Activated CD4-positive, alpha-beta T cell treated with anti-CD3 and anti-CD28 coated beads, Interleukin-2, Interleukin-6, amounts not matched to agents 100 ng/mL and 50 ng/mL, durations not matched to agents 16 hours and 8 hours (primary cell): ENCODE measurements around the gene TALDO1.
"Not testable (repeated sequence)": the region's sequence is repeated elsewhere in the genome, so short reads cannot be mapped to it uniquely, and the experiment has no call there.

ENCODE experiments used
- DNase-seq: peaks from one replicate; pipeline ENCODE4 v3.0.0-alpha.2; 2020

Gene TALDO1

DNA sequence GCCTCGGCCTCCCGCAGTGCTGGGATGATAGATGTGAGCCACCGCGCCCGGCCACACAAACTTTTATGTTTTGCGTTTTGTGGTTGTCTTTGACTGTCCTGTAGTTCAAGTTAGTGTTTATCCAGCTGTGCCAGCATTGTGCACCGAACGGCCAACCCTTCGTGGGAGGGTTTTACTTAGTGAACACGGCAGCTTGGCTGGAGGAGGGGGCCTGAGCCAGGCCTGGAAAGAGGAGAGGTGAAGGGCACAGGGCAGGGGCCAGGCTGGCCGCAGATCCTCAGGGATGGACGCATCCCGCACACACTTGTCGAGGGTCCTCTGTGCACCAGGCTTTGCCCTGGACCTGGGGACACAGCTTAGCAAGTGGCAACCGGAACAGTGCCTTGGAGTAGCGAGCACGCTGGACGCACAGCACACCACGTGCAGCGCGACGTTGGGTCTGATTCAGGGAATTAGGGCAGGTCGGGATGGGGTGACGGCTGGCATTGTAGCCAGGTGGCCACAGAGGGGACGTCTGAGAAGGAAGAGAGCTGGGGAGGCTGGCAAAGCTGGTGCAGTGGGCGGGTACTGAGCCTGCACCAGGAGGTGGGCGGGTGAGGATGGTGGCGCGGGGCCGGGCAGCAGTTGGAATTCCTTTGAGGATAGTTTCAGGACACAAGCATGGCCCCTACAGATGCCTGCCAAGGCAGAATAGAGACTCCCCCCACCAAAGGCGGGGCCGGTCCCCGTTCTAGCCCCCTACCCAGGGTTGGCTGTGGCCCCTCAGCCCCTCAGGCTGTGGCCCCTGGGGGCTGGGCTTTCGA is 27.8 kb upstream of the TALDO1 start:
- DNase-seq: no peak

GRCh38 chr11:720017-720641 is 27.1 kb upstream of the TALDO1 start:
- no peak for DNase-seq

DNA sequence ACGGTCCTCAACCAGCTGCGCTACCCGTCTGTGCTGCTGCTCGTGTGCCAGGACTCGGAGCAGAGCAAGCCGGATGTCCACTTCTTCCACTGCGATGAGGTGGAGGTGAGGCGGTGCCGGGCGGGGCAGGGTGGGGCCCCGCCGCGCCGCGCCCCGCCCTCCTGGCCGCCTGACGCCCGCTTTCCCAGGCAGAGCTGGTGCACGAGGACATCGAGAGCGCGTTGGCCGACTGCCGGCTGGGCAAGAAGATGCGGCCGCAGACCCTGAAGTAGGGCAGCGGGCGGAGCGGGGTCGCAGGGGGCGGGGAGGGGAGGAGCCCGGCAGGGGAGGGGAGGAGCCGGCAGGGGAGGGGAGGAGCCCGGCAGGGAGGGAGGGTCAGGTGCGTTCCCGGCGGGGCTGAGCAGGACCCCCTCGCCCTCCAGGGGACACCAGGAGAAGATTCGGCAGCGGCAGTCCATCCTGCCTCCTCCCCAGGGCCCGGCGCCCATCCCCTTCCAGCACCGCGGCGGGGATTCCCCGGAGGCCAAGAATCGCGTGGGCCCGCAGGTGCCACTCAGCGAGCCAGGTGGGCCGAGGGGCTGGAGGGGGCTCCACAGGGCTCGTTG is 26.5 kb upstream of the TALDO1 start:
- DNase-seq: no peak

GRCh38 chr11:721247-721740 is 26.0 kb upstream of the TALDO1 start:
- DNase-seq: no peak

GRCh38 chr11:721741-722345 is 25.4 kb upstream of the TALDO1 start:
- peak; percentile 44 for DNase-seq

DNA sequence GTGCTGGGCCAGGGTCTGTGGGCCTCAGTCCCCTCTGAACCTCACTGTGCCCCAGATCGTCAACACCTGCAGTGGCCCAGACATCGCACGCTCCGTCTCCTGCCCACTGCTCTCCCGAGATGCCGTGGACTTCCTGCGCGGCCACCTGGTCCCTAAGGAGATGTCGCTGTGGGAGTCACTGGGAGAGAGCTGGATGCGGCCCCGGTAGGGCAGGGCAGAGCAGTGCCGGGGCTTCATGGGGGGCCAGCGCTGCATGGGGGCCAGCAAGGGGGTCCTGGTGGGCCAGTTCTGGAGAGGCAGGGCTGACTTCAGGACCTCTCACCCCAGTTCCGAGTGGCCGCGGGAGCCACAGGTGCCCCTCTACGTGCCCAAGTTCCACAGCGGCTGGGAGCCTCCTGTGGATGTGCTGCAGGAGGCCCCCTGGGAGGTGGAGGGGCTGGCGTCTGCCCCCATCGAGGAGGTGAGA is 24.9 kb upstream of the TALDO1 start:
- no peak for DNase-seq

DNA sequence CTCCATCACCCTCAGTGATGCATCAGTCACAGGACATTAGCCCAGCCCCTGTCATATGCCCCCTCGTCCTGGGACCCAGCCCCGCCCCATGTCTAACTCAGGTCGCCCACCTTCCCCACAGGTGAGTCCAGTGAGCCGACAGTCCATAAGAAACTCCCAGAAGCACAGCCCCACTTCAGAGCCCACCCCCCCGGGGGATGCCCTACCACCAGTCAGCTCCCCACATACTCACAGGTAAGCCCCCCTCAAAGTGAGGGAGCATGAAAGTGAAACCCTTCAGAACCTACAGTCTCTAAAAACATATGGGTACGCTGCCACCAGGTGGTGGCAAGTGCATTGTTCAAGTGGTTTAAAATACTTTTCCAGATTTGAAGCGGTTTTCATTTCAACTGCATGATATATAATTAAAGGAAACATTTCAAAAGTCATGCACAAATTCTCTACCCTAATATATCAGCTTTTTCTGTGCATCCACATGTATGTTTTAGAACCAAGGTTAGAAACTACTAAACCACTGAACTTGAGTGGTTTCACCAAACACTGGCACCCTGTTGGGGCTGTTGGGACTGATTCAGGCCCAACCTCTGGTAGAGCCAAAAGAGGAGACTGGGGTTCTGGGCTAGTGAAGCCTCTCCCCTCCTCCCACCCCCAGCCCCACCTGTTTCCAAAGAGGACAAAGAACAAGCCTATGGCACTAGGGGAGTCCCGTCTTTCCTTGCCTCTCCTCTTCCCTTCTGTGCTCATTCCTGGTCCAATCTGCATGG is 24.0 kb upstream of the TALDO1 start:
- DNase-seq: peak; percentile 62

GRCh38 chr11:724049-724777 is 23.1 kb upstream of the TALDO1 start:
- DNase-seq: no peak

- no peak for DNase-seq
These were observed 22.4 kb upstream of the TALDO1 start for GRCh38 chr11:724778-725386.

DNA sequence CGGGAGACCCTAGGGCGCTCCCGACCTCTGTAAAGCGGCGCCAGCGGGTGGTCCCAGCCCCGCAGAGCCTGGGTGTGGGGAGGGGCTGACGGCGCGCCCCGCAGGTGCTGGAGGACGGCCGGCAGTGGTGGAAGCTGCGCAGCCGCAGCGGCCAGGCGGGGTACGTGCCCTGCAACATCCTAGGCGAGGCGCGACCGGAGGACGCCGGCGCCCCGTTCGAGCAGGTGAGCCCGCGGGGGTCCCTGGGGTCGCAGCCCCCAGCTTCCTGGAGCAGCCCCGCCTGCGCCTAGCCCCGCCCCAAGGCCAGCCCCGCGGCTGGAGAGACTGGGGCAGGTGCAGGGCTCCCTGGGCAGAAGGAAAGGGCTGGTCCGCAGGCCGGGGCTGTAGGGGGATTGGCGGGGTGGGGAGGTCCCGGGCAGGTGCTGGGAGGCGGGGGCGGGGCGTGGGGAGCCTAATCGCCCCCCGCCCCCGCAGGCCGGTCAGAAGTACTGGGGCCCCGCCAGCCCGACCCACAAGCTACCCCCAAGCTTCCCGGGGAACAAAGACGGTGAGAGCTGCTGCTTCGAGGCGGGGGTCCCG is 21.6 kb upstream of the TALDO1 start:
- no peak for DNase-seq

DNA sequence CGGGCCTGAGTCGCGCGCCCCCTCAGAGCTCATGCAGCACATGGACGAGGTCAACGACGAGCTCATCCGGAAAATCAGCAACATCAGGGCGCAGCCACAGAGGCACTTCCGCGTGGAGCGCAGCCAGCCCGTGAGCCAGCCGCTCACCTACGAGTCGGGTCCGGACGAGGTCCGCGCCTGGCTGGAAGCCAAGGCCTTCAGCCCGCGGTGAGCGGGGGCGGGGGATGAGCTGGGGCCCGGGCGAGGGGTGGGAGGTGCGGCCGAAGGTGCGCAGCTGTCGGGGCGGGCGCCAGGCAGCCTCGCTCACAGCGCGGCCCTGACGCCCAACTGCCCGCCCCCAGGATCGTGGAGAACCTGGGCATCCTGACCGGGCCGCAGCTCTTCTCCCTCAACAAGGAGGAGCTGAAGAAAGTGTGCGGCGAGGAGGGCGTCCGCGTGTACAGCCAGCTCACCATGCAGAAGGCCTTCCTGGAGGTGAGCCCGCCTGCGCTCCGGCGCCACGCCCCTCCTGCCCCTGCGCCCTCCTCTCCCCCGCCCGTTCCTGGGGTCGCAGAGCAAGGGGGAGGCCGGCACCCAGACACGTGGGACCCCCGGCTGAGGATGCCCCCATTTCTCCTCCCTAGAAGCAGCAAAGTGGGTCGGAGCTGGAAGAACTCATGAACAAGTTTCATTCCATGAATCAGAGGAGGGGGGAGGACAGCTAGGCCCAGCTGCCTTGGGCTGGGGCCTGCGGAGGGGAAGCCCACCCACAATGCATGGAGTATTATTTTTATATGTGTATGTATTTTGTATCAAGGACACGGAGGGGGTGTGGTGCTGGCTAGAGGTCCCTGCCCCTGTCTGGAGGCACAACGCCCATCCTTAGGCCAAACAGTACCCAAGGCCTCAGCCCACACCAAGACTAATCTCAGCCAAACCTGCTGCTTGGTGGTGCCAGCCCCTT is 20.7 kb upstream of the TALDO1 start:
- DNase-seq: peak; percentile 51

DNA sequence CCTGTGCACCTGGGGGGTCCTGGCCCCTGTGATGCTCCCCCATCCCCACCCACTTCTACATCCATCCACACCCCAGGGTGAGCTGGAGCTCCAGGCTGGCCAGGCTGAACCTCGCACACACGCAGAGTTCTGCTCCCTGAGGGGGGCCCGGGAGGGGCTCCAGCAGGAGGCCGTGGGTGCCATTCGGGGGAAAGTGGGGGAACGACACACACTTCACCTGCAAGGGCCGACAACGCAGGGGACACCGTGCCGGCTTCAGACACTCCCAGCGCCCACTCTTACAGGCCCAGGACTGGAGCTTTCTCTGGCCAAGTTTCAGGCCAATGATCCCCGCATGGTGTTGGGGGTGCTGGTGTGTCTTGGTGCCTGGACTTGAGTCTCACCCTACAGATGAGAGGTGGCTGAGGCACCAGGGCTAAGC is 20.0 kb upstream of the TALDO1 start:
- no peak for DNase-seq

DNA sequence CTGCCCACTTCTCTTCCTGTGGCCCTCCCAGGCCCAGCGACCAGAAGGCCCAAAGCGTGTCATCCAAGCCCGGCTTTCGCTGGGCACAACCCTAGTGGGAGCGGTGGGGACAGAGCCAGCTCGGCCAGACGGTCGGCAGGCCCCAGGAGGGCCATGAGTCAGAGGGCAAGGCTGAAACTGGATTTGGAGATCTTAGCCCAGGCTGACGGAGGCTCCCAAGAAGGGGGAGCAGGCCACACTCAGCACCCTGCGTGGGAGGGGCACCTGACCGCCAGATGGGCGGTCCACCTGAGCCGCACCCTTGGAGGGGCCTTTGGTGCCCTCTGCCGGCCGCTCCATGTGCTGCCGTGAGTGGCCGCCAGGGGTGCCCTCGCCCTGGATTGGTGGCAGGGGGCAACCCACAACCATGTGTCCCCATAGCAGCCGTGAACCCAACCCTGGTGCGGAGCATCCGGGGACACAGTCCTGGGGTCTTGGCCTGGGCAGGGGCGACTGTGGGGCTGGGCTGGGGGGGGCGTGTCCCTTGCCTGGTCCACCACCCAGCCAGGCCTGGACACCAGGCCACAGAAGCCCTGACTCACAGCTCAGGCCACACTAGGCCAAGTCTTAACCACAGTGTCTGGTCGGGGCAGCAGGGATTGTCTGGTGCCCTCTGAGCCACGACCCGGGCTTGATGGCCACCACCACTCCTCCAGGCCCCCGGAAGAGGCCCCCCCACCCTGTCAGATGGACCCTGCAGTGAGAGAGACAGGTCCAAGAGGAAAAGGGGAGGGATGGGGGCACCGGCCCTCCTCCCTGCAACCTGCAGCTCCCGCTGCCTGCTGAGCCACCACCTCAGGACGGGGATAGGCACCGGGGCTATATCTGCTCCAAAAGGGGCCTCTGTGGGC is 19.2 kb upstream of the TALDO1 start:
- peak; percentile 84 for DNase-seq

DNA sequence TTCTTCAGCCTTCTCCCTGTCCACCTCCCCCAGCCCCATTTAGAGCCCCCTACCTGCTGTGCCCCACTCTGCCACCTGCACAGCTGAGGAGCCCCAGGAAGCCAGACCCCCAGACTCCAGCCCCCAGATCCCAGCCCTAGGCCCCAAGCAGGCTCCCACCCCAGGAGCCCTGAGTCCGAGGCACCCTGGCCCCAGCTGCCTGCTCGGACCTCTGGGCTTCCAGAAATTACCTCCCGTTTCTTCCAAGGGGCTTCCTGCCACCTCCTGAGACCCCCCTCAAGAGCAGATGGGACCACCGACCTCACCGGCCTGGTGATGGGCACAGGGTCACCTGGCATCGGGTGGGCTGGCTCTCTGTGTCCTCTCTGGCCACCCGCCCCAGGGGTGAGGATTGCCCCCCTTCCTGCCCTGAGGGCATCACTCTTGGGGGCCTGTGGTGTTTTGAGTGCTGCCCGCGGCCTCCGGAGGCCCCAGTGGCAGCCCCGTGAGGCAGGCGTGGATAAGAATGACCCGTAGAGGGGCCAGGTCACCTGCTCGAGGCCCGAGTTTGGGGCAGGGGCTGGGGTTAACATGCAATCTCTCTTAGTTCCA is 18.3 kb upstream of the TALDO1 start:
- DNase-seq: no peak

- DNase-seq: no peak
These were observed 17.7 kb upstream of the TALDO1 start for GRCh38 chr11:729492-730074.

GRCh38 chr11:733072-733471 is 14.2 kb upstream of the TALDO1 start:
- no peak for DNase-seq

GRCh38 chr11:734541-734940 is 12.7 kb upstream of the TALDO1 start:
- DNase-seq: not testable (repeated sequence)

GRCh38 chr11:737366-737765 is 9.9 kb upstream of the TALDO1 start:
- no peak for DNase-seq
